PC-9 (cell line): ENCODE results near the gene HNRNPH3. TPM values are rescaled to one million over a fixed set of nuclear protein-coding genes. Genes with fewer than 3 reads are reported as not detected.

Experiments used
- BruUV-seq: library from RNA; stranded (reverse); fragments of 400-500 nt; replicated peaks from 2 replicates; lab custom pipeline; 2021; lab: Mats Ljungman, UMichigan
- CTCF ChIA-PET: fragments of 300-600 bp; sonication (Branson Sonifier 250); formaldehyde crosslinking; loops from one replicate; lab custom pipeline; 2022; ENCODE audit warnings: antibody characterized with exemption; lab: Charles Lee
- POLR2A ChIA-PET: fragments of 300-600 bp; sonication (Branson Sonifier 250); formaldehyde crosslinking; loops from one replicate; lab custom pipeline; 2022; ENCODE audit warnings: antibody characterized with exemption; ENCODE audit not compliant: unreplicated experiment; lab: Charles Lee
- DNase-seq, 2 experiments: peaks; one replicate each; pipeline versions ENCODE4 v3.0.0 to v3.0.0-alpha.2; 2015 to 2022; ENCODE audit warnings: mixed read lengths in 1 of 2
- H2AFZ ChIP-seq: fragments of 200-600 bp; sonication (generic); 2 replicates; pipeline ENCODE4 v1.8.1; 2017; ENCODE audit warnings: antibody characterized with exemption
- H3F3A ChIP-seq: fragments of 200-600 bp; sonication (generic); 2 replicates; pipeline ENCODE4 v1.8.1; 2017; ENCODE audit warnings: antibody characterized with exemption, mild to moderate bottlenecking, low read depth; ENCODE audit not compliant: insufficient read depth
- H3K27ac ChIP-seq: fragments of 200-600 bp; sonication (generic); 2 replicates; pipeline ENCODE4 v1.6.1; 2016; ENCODE audit warnings: mixed run types
- H3K27me3 ChIP-seq: fragments of 200-600 bp; sonication (generic); 2 replicates; pipeline ENCODE4 v1.6.1; 2016; ENCODE audit warnings: low read depth, mixed run types; ENCODE audit not compliant: insufficient read depth
- H3K36me3 ChIP-seq: fragments of 200-600 bp; sonication (generic); 2 replicates; pipeline ENCODE4 v1.6.1; 2016; ENCODE audit warnings: low read depth, mixed run types
- H3K4me1 ChIP-seq: fragments of 200-600 bp; sonication (generic); replicated peaks from 2 replicates; pipeline ENCODE4 v1.6.1; 2016; ENCODE audit warnings: mixed run types; ENCODE audit not compliant: insufficient read depth
- H3K4me2 ChIP-seq: fragments of 200-600 bp; sonication (generic); 2 replicates; pipeline ENCODE4 v1.6.1; 2017; ENCODE audit warnings: mixed run types
- H3K4me3 ChIP-seq: fragments of 200-600 bp; sonication (generic); 2 replicates; pipeline ENCODE4 v1.6.1; 2016; ENCODE audit warnings: mixed run types
- H3K79me2 ChIP-seq: fragments of 200-600 bp; sonication (generic); 2 replicates; pipeline ENCODE4 v1.6.1; 2017; ENCODE audit warnings: low read depth, mixed run types
- H3K9me2 ChIP-seq: fragments of 200-600 bp; sonication (generic); 2 replicates; pipeline ENCODE4 v1.8.1; 2017; ENCODE audit warnings: mild to moderate bottlenecking; ENCODE audit not compliant: insufficient read depth
- H3K9me3 ChIP-seq: fragments of 200-600 bp; sonication (generic); 2 replicates; pipeline ENCODE4 v1.8.1; 2016; ENCODE audit warnings: low read depth; ENCODE audit not compliant: insufficient read depth
- H4K20me1 ChIP-seq: fragments of 200-600 bp; sonication (generic); 2 replicates; pipeline ENCODE4 v1.8.1; 2017; ENCODE audit not compliant: insufficient read depth
- EZH2 ChIP-seq: fragments of 200-600 bp; sonication (generic); IDR thresholded peaks from 2 replicates; pipeline ENCODE4 v1.8.0; 2017; ENCODE audit warnings: antibody characterized with exemption, low read depth
- intact Hi-C: fragments of 100-400 bp; cut with micrococcal nuclease; formaldehyde crosslinking; loops from one replicate; pipeline ENCODE4 v1.10.0; 2022; ENCODE audit not compliant: unreplicated experiment
- total RNA-seq: library from RNA; stranded (reverse); gene quantifications from 2 replicates; pipeline ENCODE4 v1.2.3, GENCODE V29; 2021
- TF ChIP-seq, protein P1 (sequence below): fragments of 200-600 bp; sonication (generic); conservative IDR thresholded peaks from 2 replicates; pipeline ENCODE4 v1.6.1; 2017; ENCODE audit warnings: mixed run types, antibody characterized with exemption, mild to moderate bottlenecking, moderate library complexity

Gene HNRNPH3
- total RNA-seq, 1 experiment from 2014 or later: 175 TPM

DNA sequence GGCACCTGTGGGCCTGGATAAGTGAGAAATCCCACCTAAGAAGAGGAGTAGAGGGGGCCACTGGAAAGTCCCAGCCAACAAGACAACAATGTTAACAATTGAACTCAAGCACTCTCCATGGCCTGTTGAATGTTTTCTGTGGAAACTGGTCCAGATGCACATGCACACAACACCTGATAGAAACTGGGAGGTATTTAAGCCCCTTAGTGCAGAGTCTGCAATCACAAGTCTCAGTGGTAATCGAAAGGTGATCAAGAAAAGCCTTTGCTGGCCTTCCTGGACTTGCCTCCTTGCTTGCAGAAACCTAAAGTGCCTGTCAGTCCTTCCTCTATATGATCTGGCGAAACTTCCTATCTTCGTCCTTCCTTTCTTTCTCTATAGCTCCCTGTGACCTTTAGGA is 30.6 kb upstream of the HNRNPH3 start:
- no peaks in the 10 kb centered on the region for H3K27me3 ChIP-seq
- 0 out of 2 replicates have a peak, but pooled peaks cover under 1% of the 10 kb centered on the region for H3F3A ChIP-seq
- ChIA-PET POLR2A (interaction anchor here (0.6 kb wide), 1 partner anchor 27 kb away, joined by 3 read pairs; no protein-coding TSS in a partner anchor), CTCF (interaction anchor here (0.5 to 2.8 kb wide), 8 partner anchors 77 to 604 kb away, joined by 3 to 24 read pairs (median 3); no protein-coding TSS in a partner anchor)
- H3K9me2 ChIP-seq: no peaks in the 10 kb centered on the region
- no peaks in the 10 kb centered on the region for H3K79me2 ChIP-seq
- no peaks in the 10 kb centered on the region for H4K20me1 ChIP-seq
- no peak for DNase-seq
- BruUV-seq: no TSS peak
- H3K4me2 ChIP-seq: no peak overlapping the region
- H3K4me1 ChIP-seq: peaks cover 9% of the 10 kb centered on the region
- no peak overlapping the region for H3K4me3 ChIP-seq
- intact Hi-C loops: loop anchor here (5.0 kb wide), 2 partner anchors 604 to 634 kb away; partner anchors contain the start of gene CTNNA3
- TF ChIP-seq, protein P1, sequence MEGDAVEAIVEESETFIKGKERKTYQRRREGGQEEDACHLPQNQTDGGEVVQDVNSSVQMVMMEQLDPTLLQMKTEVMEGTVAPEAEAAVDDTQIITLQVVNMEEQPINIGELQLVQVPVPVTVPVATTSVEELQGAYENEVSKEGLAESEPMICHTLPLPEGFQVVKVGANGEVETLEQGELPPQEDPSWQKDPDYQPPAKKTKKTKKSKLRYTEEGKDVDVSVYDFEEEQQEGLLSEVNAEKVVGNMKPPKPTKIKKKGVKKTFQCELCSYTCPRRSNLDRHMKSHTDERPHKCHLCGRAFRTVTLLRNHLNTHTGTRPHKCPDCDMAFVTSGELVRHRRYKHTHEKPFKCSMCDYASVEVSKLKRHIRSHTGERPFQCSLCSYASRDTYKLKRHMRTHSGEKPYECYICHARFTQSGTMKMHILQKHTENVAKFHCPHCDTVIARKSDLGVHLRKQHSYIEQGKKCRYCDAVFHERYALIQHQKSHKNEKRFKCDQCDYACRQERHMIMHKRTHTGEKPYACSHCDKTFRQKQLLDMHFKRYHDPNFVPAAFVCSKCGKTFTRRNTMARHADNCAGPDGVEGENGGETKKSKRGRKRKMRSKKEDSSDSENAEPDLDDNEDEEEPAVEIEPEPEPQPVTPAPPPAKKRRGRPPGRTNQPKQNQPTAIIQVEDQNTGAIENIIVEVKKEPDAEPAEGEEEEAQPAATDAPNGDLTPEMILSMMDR: no peak
- no peak for TF ChIP-seq EZH2
- H3K27ac ChIP-seq: no peak overlapping the region
- H2AFZ ChIP-seq: no peak overlapping the region
- H3K9me3 ChIP-seq: no peaks in the 10 kb centered on the region
- no peaks in the 10 kb centered on the region for H3K36me3 ChIP-seq

DNA sequence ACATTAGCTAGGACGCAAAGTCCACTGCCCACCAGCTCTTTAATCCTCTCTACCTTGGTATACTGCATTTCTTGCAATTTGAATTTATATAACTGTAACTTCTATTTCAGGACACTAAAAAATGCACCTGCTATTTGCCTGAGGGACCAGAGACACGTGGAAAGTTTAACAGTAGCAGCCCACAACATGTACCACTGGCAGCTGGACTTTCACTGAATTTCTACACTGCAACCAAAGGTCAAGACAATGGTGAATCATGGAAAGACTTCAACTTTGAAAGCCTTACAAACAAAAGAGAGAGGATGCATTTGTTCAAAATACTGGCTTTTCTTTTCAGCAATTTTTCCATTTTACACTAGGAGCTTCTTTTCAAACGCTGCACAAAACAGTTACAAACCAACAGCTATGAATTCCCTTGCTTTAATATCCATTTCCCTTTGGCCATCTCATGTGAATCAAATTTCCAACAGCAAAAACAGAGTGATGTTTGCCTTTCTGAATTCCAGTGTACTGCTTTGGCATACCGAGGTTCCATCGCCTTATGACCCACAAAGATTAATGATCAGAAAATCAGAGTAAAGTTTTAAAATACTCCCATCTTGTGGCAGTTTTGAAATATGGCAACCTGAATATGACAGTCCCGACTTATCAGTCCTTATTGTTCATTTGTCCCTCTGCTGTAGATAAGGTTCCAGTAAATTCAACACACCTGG is 29.9 kb upstream of the HNRNPH3 start:
- TF ChIP-seq, protein P1: peak; percentile 81
- TF ChIP-seq EZH2: no peak
- Histone ChIP-seq H3K4me3 (no peak overlapping the region), H3K4me1 (peaks cover 14% of the 10 kb centered on the region), H3K9me3 (no peaks in the 10 kb centered on the region), H3F3A (0 out of 2 replicates have a peak, but pooled peaks cover 3% of the 10 kb centered on the region), H4K20me1 (no peaks in the 10 kb centered on the region), H3K79me2 (no peaks in the 10 kb centered on the region), H3K36me3 (no peaks in the 10 kb centered on the region), H3K27me3 (no peaks in the 10 kb centered on the region), H3K9me2 (no peaks in the 10 kb centered on the region), H3K4me2 (peak overlapping the region; percentile 11), H3K27ac (no peak overlapping the region), H2AFZ (no peak overlapping the region)
- DNase-seq: peak; percentile 9 to 80
- POLR2A ChIA-PET: interaction anchor here (0.6 kb wide), 3 partner anchors 27 to 144 kb away, joined by 3 to 24 read pairs (median 15); no protein-coding TSS in a partner anchor
- BruUV-seq: no TSS peak
- CTCF ChIA-PET: interaction anchor here (0.5 to 2.8 kb wide), 8 partner anchors 78 to 605 kb away, joined by 3 to 24 read pairs (median 3); no protein-coding TSS in a partner anchor
- intact Hi-C loops: loop anchor here (1.0 to 5.0 kb wide), 6 partner anchors 90 to 635 kb away; partner anchors contain the start of gene CTNNA3

DNA sequence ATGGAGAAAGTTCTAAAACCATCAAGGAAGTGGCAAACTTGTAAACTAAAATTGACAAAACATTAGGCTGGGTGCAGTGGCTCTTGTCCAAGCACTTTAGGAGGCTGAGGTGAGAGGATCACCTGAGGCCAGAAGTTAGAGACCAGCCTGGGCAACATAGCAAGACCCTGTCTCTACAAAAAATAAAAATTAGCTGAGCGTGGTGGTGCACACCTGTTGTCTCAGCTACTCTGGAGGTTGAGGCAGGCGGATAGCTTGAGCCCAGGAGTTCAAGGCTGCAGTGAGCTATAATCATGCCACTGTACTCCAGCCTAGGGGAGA is 29.4 kb upstream of the HNRNPH3 start:
- H3K4me2 ChIP-seq: no peak overlapping the region
- H2AFZ ChIP-seq: no peak overlapping the region
- intact Hi-C loops: loop anchor here (1.0 to 5.0 kb wide), 6 partner anchors 90 to 635 kb away; partner anchors contain the start of gene CTNNA3
- BruUV-seq: no TSS peak
- H3K9me2 ChIP-seq: no peaks in the 10 kb centered on the region
- no peaks in the 10 kb centered on the region for H3K9me3 ChIP-seq
- H3K4me3 ChIP-seq: no peak overlapping the region
- 0 out of 2 replicates have a peak, but pooled peaks cover 3% of the 10 kb centered on the region for H3F3A ChIP-seq
- CTCF ChIA-PET: interaction anchor here (0.6 to 2.8 kb wide), 8 partner anchors 50 to 606 kb away, joined by 3 to 24 read pairs (median 4); no protein-coding TSS in a partner anchor
- H3K4me1 ChIP-seq: peaks cover 14% of the 10 kb centered on the region
- no peaks in the 10 kb centered on the region for H4K20me1 ChIP-seq
- no peak overlapping the region for H3K27ac ChIP-seq
- H3K79me2 ChIP-seq: no peaks in the 10 kb centered on the region
- POLR2A ChIA-PET: interaction anchor here (0.6 kb wide), 2 partner anchors 38 to 145 kb away, joined by 15 to 24 read pairs; no protein-coding TSS in a partner anchor
- peak in 1 of 2 experiments; percentile 6 for DNase-seq
- TF ChIP-seq, protein P1: peak; percentile 49; the same call in 1 of the 2 replicates
- TF ChIP-seq EZH2: no peak
- H3K36me3 ChIP-seq: no peaks in the 10 kb centered on the region
- no peaks in the 10 kb centered on the region for H3K27me3 ChIP-seq
